Measurements from ENCODE around the gene OR6C65. TPM values are rescaled to one million over a fixed set of nuclear protein-coding genes. Genes with fewer than 3 reads are reported as not detected.
"Not testable (repeated sequence)": the region's sequence is repeated elsewhere in the genome, so short reads cannot be mapped to it uniquely, and the experiment has no call there.

Gene OR6C65
- total RNA-seq, 1 experiment from 2014 or later: not detected

DNA sequence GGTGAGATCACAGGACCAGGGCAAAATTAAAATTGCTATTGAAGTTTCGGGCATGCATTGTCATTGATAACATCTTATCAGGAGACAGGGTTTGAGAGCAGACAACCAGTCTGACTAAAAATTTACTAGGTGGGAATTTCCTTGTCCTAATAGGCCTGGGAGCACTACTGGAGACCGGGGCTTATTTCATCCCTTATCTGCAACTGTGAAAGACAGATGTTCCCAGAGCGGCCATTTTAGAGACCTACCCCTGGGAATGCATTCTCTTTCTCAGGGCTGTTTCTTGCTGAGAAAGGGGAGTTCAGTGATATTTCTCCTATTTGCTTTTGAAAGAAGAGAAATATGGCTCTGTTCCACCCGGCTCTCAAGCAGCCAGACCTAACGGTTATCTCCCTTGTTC, 40.9 kb downstream of the OR6C65 start:
- not testable (repeated sequence) for DNase-seq (ENCODE audit: low spot score)

DNA sequence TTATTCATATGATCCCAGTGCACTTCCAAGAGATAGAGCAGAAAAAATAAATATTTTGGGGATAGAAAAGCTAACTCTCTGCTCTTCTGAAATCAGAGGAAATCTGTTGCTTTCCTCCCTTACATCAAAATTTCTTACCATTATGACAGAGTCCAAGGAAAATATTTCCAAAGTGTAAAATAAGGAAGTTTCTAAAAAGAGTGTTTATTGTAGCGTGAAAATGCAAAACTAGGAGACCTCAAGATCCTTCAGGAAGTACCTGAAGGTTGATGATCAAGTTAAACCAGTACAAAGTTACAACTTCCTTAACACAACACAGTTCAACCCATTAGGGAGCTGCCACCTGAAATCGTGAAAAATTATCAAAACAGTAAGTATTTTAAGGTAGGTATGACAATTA, 43.4 kb downstream of the OR6C65 start, which contains the start of gene OR6C2:
OR6C2 (plus strand) TSS at position 301 of the 400 bp plus-strand sequence. CDS start 8,138 bp downstream, outside the sequence.
- in situ Hi-C loops (cut with HindIII; ENCODE audit: low sequenced_read_pairs): no loop called here
- DNase-seq (ENCODE audit: low spot score): no peak

More for the DNA sequence above, 40.9 kb downstream of the OR6C65 start:
- in situ Hi-C loops (cut with HindIII; ENCODE audit: low sequenced_read_pairs): not testable (repeated sequence)

DNA sequence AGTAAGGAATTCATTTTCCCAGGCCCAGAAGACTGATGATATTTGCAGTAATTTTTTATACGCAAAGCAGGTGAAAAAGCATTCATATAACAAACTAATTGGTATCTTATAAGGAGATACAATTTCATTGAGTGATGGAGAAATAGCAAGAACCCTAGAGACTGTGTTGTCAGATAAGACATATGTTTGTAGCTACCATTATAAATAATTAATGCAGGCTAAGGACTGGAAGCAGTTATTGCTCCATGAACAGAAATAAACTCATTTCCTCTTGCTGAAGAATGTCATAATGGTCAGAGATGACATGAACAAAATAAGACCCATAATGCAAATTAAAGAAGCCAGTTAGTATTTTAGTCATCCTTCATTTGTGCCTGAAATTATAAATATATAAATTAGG, 45.0 kb downstream of the OR6C65 start:
- in situ Hi-C loops (cut with HindIII; ENCODE audit: low sequenced_read_pairs): no loop called here
- DNase-seq (ENCODE audit: low spot score): no peak

DNA sequence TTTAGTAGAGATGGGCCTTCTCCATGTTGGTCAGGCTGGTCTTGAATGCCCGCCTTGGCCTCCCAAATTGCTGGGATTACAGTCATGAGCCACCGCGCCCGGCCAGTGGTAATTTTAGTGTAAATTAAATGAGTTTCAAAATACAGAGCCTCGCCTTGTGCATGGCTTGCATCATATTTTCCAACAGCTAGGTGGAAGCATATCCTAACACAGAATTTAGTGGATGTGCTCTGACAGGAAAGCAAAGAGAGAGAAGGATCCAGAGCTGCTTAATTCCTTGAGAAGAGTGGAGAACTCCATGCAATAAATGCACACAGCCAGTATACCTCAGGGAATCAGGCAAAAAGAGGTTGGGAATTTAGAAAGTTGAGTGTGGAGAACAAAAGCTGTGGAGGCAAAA, 46.0 kb downstream of the OR6C65 start:
- no peak for DNase-seq (ENCODE audit: low spot score)
- in situ Hi-C loops (cut with HindIII; ENCODE audit: low sequenced_read_pairs): no loop called here

DNA sequence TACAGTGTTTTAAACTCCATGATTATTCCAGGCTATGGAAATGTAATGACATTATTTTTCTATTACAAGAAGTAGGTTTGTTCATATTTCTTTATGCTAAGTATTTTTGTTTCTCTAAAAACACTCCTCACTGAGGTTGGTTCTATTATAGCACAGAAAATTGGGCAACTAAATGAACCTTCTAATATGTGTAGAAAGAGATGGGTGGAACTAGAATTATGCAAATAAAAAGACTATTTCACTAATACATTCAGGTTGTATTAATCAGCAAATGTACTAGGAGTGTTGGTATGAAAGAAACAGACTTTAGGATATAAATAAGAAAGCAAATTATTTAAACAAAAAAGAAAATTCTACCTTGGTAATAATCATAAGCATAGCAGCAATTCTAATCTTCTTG, 48.5 kb downstream of the OR6C65 start:
- in situ Hi-C loops (cut with HindIII; ENCODE audit: low sequenced_read_pairs): no loop called here
- DNase-seq (ENCODE audit: low spot score): no peak

Other genes starting within 250 kb of the OR6C65 start
- not detected in 2 replicates for gene OR10A7, start 179.5 kb upstream of the OR6C65 start, total RNA-seq (2014; rRNA removed; shearing (Covaris generic))
- gene OR6C74, start 155.9 kb upstream of the OR6C65 start, total RNA-seq (2014; rRNA removed; shearing (Covaris generic)): not detected in 2 replicates
- not detected in 2 replicates for gene OR6C6, start 104.0 kb upstream of the OR6C65 start, total RNA-seq (2014; rRNA removed; shearing (Covaris generic))
- not detected in 2 replicates for gene OR6C1, start 86.2 kb upstream of the OR6C65 start, total RNA-seq (2014; rRNA removed; shearing (Covaris generic))
- gene OR6C3, start 69.8 kb upstream of the OR6C65 start, total RNA-seq (2014; rRNA removed; shearing (Covaris generic)): not detected in 2 replicates
- not detected in 2 replicates for gene OR6C75, start 37.6 kb upstream of the OR6C65 start, total RNA-seq (2014; rRNA removed; shearing (Covaris generic))
- not detected in 2 replicates for gene OR6C76, start 25.7 kb downstream of the OR6C65 start, total RNA-seq (2014; rRNA removed; shearing (Covaris generic))
- gene OR6C2, start 43.5 kb downstream of the OR6C65 start, total RNA-seq (2014; rRNA removed; shearing (Covaris generic)): not detected in 2 replicates
- not detected in 2 replicates for gene OR6C70, start 69.6 kb downstream of the OR6C65 start, total RNA-seq (2014; rRNA removed; shearing (Covaris generic))
- gene OR6C68, start 91.8 kb downstream of the OR6C65 start, total RNA-seq (2014; rRNA removed; shearing (Covaris generic)): not detected in 2 replicates
- gene OR6C4, start 149.1 kb downstream of the OR6C65 start, total RNA-seq (2014; rRNA removed; shearing (Covaris generic)): not detected in 2 replicates
- not detected in 2 replicates for gene OR2AP1, start 171.9 kb downstream of the OR6C65 start, total RNA-seq (2014; rRNA removed; shearing (Covaris generic))
- not detected in 2 replicates for gene OR10P1, start 236.4 kb downstream of the OR6C65 start, total RNA-seq (2014; rRNA removed; shearing (Covaris generic))